Common myeloid progenitor, CD34-positive (primary cell): ENCODE measurements around the gene TECTA.

ENCODE experiments used
- CTCF ChIA-PET: fragments of 350-600 bp; sonication (Branson Sonifier 250); formaldehyde crosslinking; loops from one replicate; lab custom pipeline; 2021; ENCODE audit warnings: antibody characterized with exemption; lab: Charles Lee
- POLR2A ChIA-PET: fragments of 350-600 bp; sonication (Branson Sonifier 250); formaldehyde crosslinking; loops from one replicate; lab custom pipeline; 2021; ENCODE audit warnings: antibody characterized with exemption; lab: Charles Lee
- DNase-seq, 3 donors: peaks; one replicate each; pipeline versions ENCODE4 v3.0.0 to v3.0.0-alpha.2; 2013
- H3K27ac ChIP-seq, 2 experiments: 1 replicate in 1 of 2; 2 replicates in 1 of 2; pipeline ENCODE4 v1.7.0; 2013; ENCODE audit warnings: inconsistent platforms in 2 of 2, low read length in 2 of 2, mild to moderate bottlenecking in 2 of 2, low read depth in 1 of 2, moderate library complexity in 1 of 2; ENCODE audit not compliant: severe bottlenecking in 2 of 2, insufficient read depth in 1 of 2, poor library complexity in 1 of 2
- H3K27me3 ChIP-seq, 5 experiments: replicated peaks in 2 of 5; 1 replicate in 3 of 5; 2 replicates in 2 of 5; pipeline versions ENCODE4 v1.6.1 to v1.7.0; 2013; ENCODE audit warnings: low read length in 4 of 5, mild to moderate bottlenecking in 2 of 5, moderate library complexity in 2 of 5, inconsistent platforms in 1 of 5; ENCODE audit not compliant: insufficient read depth in 5 of 5, control insufficient read depth in 4 of 5
- H3K36me3 ChIP-seq, 4 experiments: 1 replicate in 2 of 4; 2 replicates in 2 of 4; pipeline versions ENCODE4 v1.6.1 to v1.7.0; 2013; ENCODE audit warnings: low read length in 3 of 4, control low read depth in 1 of 4, mild to moderate bottlenecking in 1 of 4; ENCODE audit not compliant: control insufficient read depth in 4 of 4, insufficient read depth in 4 of 4
- H3K4me1 ChIP-seq, 4 experiments: 1 replicate in 3 of 4; 2 replicates in 1 of 4; pipeline versions ENCODE4 v1.6.1 to v1.7.1; 2013; ENCODE audit warnings: low read length in 3 of 4, mild to moderate bottlenecking in 3 of 4, control low read depth in 1 of 4, inconsistent platforms in 1 of 4, moderate library complexity in 1 of 4; ENCODE audit not compliant: control insufficient read depth in 4 of 4, insufficient read depth in 4 of 4; ENCODE audit errors: control extremely low read depth in 1 of 4
- H3K4me3 ChIP-seq, 7 experiments: 1 replicate in 4 of 7; 2 replicates in 3 of 7; pipeline versions ENCODE4 v1.5.1 to v1.7.0; 2013; ENCODE audit warnings: mild to moderate bottlenecking in 7 of 7, low read length in 6 of 7, moderate library complexity in 6 of 7, inconsistent platforms in 2 of 7, low read depth in 2 of 7, control low read depth in 1 of 7; ENCODE audit not compliant: insufficient read depth in 4 of 7, control insufficient read depth in 1 of 7; ENCODE audit errors: extremely low read depth in 1 of 7
- H3K9me3 ChIP-seq, 5 experiments: 1 replicate in 4 of 5; 2 replicates in 1 of 5; pipeline versions ENCODE4 v1.6.1 to v1.7.1; 2013; ENCODE audit warnings: low read length in 4 of 5, mild to moderate bottlenecking in 2 of 5, inconsistent platforms in 1 of 5, low read depth in 1 of 5, moderate library complexity in 1 of 5; ENCODE audit not compliant: control insufficient read depth in 4 of 5, insufficient read depth in 2 of 5; ENCODE audit errors: control extremely low read depth in 1 of 5
- WGBS: methylation state at CpG from one replicate; pipeline ENCODE4 v1.1.5; 2013; ENCODE audit not compliant: insufficient coverage; 5-methylcytosine and 5-hydroxymethylcytosine counted together

TECTA gene

DNA sequence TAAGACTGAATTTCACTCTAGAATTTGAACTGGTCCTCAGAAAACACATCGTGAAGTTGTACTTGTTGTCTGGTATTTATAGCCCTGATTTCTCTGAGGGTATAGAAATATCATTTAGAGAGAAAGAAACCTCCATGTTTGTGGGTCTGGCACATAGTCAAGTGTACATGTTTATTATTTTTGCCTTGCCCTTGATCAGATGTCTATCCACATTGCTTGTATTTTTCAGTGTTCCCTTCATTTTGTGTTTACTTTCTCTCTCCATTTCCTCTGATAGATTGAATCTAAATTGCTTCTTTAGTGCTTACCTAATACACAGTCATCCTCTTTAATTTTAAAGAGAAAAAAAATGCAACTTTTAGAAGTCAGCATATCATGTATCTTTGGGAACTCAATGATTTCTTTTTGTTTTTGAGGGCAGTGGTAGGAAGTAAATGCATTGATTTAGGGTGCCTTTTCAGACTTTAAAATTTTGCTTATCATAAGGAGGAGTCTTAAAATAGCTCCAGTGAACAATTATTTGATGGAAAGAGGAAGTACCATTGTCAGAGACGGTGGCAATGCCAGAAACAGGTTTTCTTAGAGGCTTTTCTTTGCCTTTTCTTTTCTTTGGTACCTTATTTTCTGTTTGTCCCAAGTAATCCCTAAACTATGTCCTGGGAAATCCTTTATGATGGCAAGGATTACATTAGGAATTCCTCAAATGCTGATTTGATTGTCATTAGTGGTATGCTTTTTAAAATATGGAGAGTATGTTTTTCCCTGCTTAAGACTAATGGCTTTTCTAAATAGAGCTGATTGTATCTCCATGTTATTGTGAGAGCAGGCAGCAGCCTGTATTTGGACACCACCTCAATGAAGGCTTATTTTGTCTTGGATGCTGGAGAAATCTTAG lies 29.8 kb upstream of the TECTA start:
- POLR2A ChIA-PET, result no interaction called here
- no CpG with 5 or more reads among the region's 2 CpGs for WGBS

GRCh38 chr11:121071846-121072450 lies 29.1 kb upstream of the TECTA start:
- Histone ChIP-seq H3K36me3 (peaks cover 3 to 25% (median 8%) of the 10 kb centered on the region in 4 experiments), H3K4me1 (peaks cover 0 to 6% (median 2%) of the 10 kb centered on the region in 4 experiments), H3K27me3 (no peaks in the 10 kb centered on the region), H3K27ac (no peak overlapping the region), H3K9me3 (peaks cover 0 to 2% (median 0%) of the 10 kb centered on the region in 5 experiments), H3K4me3 (no peak overlapping the region)
- 86% methylated on average over 4 of the region's 5 CpGs for WGBS
- no peak for DNase-seq
- POLR2A ChIA-PET, result interaction anchor here (0.6 kb wide), 1 partner anchor 109 kb away, joined by 3 read pairs; no protein-coding TSS in a partner anchor
- CTCF ChIA-PET, result interaction anchor here (0.9 kb wide), 1 partner anchor 40 kb away, joined by 3 read pairs; no protein-coding TSS in a partner anchor

More for the DNA sequence above, 29.8 kb upstream of the TECTA start:
- Histone ChIP-seq H3K4me1 (peaks cover 0 to 6% (median 2%) of the 10 kb centered on the region in 4 experiments), H3K9me3 (peaks cover 0 to 2% (median 0%) of the 10 kb centered on the region in 5 experiments), H3K27me3 (no peaks in the 10 kb centered on the region), H3K36me3 (peaks cover 3 to 26% (median 8%) of the 10 kb centered on the region in 4 experiments), H3K4me3 (no peak overlapping the region), H3K27ac (no peak overlapping the region)
- CTCF ChIA-PET, result interaction anchor here (0.9 kb wide), 1 partner anchor 41 kb away, joined by 3 read pairs; no protein-coding TSS in a partner anchor
- peak in 2 of 3 donors; percentile 39 to 55 for DNase-seq

DNA sequence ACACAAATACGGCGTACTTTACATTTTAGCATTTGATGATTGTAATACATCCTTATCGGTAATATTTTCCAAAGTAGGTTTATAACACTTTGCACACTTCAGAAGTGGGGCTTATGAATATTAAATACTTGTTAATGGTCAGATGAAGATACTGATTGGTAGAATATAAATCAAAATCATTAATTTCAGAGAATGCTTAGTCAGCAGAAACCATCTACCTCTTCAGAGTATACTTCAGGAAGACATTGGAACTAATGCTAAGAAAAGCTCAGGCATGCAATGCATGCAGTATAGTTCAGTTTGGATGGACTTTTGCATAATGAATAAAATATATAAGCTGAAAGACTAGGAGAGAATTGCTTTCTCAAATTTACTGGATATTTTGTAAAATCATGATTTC lies 19.7 kb upstream of the TECTA start:
- Histone ChIP-seq H3K4me1 (no peaks in the 10 kb centered on the region), H3K36me3 (peaks cover 0 to 7% (median 3%) of the 10 kb centered on the region in 4 experiments), H3K27me3 (no peaks in the 10 kb centered on the region), H3K4me3 (no peak overlapping the region), H3K27ac (no peak overlapping the region), H3K9me3 (no peaks in the 10 kb centered on the region)
- no peak for DNase-seq
- no CpG with 5 or more reads among the region's 3 CpGs for WGBS
- ChIA-PET POLR2A (interaction anchor here (0.6 kb wide), 1 partner anchor 14 kb away, joined by 3 read pairs; no protein-coding TSS in a partner anchor), CTCF (no interaction called here)

- 100% methylated on average over 1 of the region's 1 CpG for whole genome bisulfite sequencing
- POLR2A ChIA-PET, result no interaction called here
- H3K4me3 ChIP-seq, result no peak overlapping the region
Measured at GRCh38 chr11:121082219-121082618, 18.8 kb upstream of the TECTA start.

DNA sequence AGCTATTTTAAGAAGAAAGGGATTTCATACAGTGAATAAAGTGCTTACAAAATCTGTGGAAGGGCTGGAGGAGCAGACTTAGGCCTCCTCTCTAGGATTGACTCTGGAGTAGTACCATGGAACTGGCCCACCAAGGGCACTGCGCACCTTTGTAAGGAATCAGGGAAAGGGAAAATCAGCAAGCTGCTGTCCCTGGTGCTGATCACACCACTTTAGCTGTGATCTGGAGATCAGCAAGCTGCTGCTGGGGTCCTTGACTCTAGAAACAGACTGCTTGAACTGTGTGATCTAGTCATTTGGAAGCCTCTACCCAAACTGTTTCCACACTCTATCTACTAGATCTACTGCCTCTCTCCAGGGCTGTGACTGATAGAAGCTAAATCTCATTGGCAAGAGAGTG lies 18.4 kb upstream of the TECTA start:
- Histone ChIP-seq H3K4me1 (no peaks in the 10 kb centered on the region), H3K27me3 (no peaks in the 10 kb centered on the region), H3K9me3 (no peaks in the 10 kb centered on the region), H3K36me3 (peaks cover 4 to 14% (median 8%) of the 10 kb centered on the region in 4 experiments), H3K4me3 (no peak overlapping the region), H3K27ac (no peak overlapping the region)
- ChIA-PET POLR2A (no interaction called here), CTCF (no interaction called here)
- peak in 1 of 3 donors; percentile 4 for DNase-seq
- 100% methylated on average over 1 of the region's 1 CpG for WGBS

More at GRCh38 chr11:121082219-121082618, 18.8 kb upstream of the TECTA start:
- H3K27ac ChIP-seq, result no peak overlapping the region
- CTCF ChIA-PET, result no interaction called here
- DNase-seq, result peak in 1 of 3 donors; percentile 8
- no peaks in the 10 kb centered on the region for H3K9me3 ChIP-seq
- H3K36me3 ChIP-seq, result peaks cover 3 to 12% (median 7%) of the 10 kb centered on the region in 4 experiments
- H3K4me1 ChIP-seq, result no peaks in the 10 kb centered on the region
- H3K27me3 ChIP-seq, result no peaks in the 10 kb centered on the region

- CTCF ChIA-PET, result no interaction called here
- POLR2A ChIA-PET, result no interaction called here
- Histone ChIP-seq H3K4me1 (peaks cover 0 to 5% (median 0%) of the 10 kb centered on the region in 4 experiments), H3K27ac (no peak overlapping the region), H3K36me3 (peaks cover 3 to 15% (median 8%) of the 10 kb centered on the region in 4 experiments), H3K4me3 (no peak overlapping the region), H3K9me3 (no peaks in the 10 kb centered on the region), H3K27me3 (no peaks in the 10 kb centered on the region)
- no peak for DNase-seq
- WGBS, result 100% methylated on average over 2 of the region's 4 CpGs
Measured at GRCh38 chr11:121086866-121087265, 14.2 kb upstream of the TECTA start.
